Left kidney (tissue), 2 donors: ENCODE results near the gene AKAP17A. TPM values are rescaled to one million over a fixed set of nuclear protein-coding genes. Genes with fewer than 3 reads are reported as not detected.

Experiments
- DNase-seq: peaks from one replicate; pipeline ENCODE4 v3.0.0-alpha.2; 2013
- polyA plus RNA-seq: library from polyadenylated mRNA; unstranded; fragments of 120-200 nt; gene quantifications from one replicate; pipeline ENCODE4 v1.2.1, GENCODE V29; 2013; ENCODE audit not compliant: insufficient read length

The AKAP17A gene
- polyA plus RNA-seq, 1 donor, result 48.3 TPM

- no peak for DNase-seq
Observed at GRCh38 chrX:1578511-1579173, 12.8 kb upstream of the AKAP17A start.

GRCh38 chrX:1581132-1581531 lies 10.3 kb upstream of the AKAP17A start:
- no peak for DNase-seq

GRCh38 chrX:1582686-1583437 lies 8.5 kb upstream of the AKAP17A start:
- DNase-seq, result no peak

GRCh38 chrX:1584237-1585011 lies 7.0 kb upstream of the AKAP17A start:
- DNase-seq, result no peak

GRCh38 chrX:1587161-1587560 lies 4.2 kb upstream of the AKAP17A start:
- DNase-seq, result no peak

- no peak for DNase-seq
Observed at GRCh38 chrX:1589356-1590130, 1.9 kb upstream of the AKAP17A start.

GRCh38 chrX:1591863-1592469 lies 562 bp downstream of the AKAP17A start:
- no peak for DNase-seq

- no peak for DNase-seq
Observed at GRCh38 chrX:1592470-1593142, 1.2 kb downstream of the AKAP17A start.

GRCh38 chrX:1593286-1594271 lies 2.2 kb downstream of the AKAP17A start:
- DNase-seq, result no peak

GRCh38 chrX:1595711-1596060 lies 4.3 kb downstream of the AKAP17A start:
- DNase-seq, result no peak

- DNase-seq, result no peak
Observed at GRCh38 chrX:1596676-1597344, 5.4 kb downstream of the AKAP17A start.

- DNase-seq, result no peak
Observed at GRCh38 chrX:1597345-1598020, 6.1 kb downstream of the AKAP17A start.

- no peak for DNase-seq
Observed at GRCh38 chrX:1598021-1598875, 6.8 kb downstream of the AKAP17A start.

- DNase-seq, result no peak
Observed at GRCh38 chrX:1598876-1599790, 7.7 kb downstream of the AKAP17A start.

- no peak for DNase-seq
Observed at GRCh38 chrX:1599791-1600405, 8.5 kb downstream of the AKAP17A start.

GRCh38 chrX:1600406-1601050 lies 9.1 kb downstream of the AKAP17A start:
- DNase-seq, result no peak
